Activated CD8-positive, alpha-beta T cell treated with anti-CD3 and anti-CD28 coated beads for 36 hours (primary cell): ENCODE data around the gene MYBBP1A. TPM values are rescaled to one million over a fixed set of nuclear protein-coding genes. Genes with fewer than 3 reads are reported as not detected.

Experiments
- ATAC-seq: fragments of 200-7000 bp; cut with Tn5 transposase; one replicate; pipeline ENCODE4 v1.10.0; 2021; ENCODE audit warnings: mild to moderate bottlenecking, moderate library complexity
- CTCF ChIA-PET: fragments of 350-600 bp; sonication (Branson Sonifier 250); formaldehyde crosslinking; loops from one replicate; lab custom pipeline; 2021; ENCODE audit warnings: antibody characterized with exemption; lab: Charles Lee
- POLR2A ChIA-PET: fragments of 350-600 bp; sonication (Branson Sonifier 250); formaldehyde crosslinking; loops from one replicate; lab custom pipeline; 2021; ENCODE audit warnings: antibody characterized with exemption; lab: Charles Lee
- DNase-seq: peaks from one replicate; pipeline ENCODE4 v3.0.0-alpha.2; 2020
- H3K27ac Mint-ChIP-seq: one replicate; pipeline ENCODE4 v1.8.0; 2021; ENCODE audit warnings: mild to moderate bottlenecking, mixed read lengths
- H3K27me3 Mint-ChIP-seq: one replicate; pipeline ENCODE4 v1.8.0; 2021; ENCODE audit warnings: mixed read lengths
- H3K36me3 Mint-ChIP-seq: one replicate; pipeline ENCODE4 v1.8.0; 2021; ENCODE audit warnings: low read depth, mixed read lengths
- H3K4me1 Mint-ChIP-seq: one replicate; pipeline ENCODE4 v1.8.0; 2021; ENCODE audit warnings: low read depth, mixed read lengths
- H3K4me3 Mint-ChIP-seq: one replicate; pipeline ENCODE4 v1.8.0; 2021; ENCODE audit warnings: mild to moderate bottlenecking, moderate library complexity, mixed read lengths
- H3K9me3 Mint-ChIP-seq: one replicate; pipeline ENCODE4 v1.8.0; 2021; ENCODE audit warnings: mixed read lengths
- intact Hi-C: fragments of 100-400 bp; cut with micrococcal nuclease; formaldehyde crosslinking; loops from one replicate; pipeline ENCODE4 v1.10.0; 2022
- total RNA-seq, 2 experiments: library from RNA; stranded (reverse); gene quantifications; one replicate each; pipeline ENCODE4 v1.2.3, GENCODE V29; 2021
- TF ChIP-seq, protein P1 (sequence below): fragments of 200-600 bp; IDR thresholded peaks from one replicate; pipeline ENCODE4 v1.8.0; 2022; ENCODE audit warnings: antibody characterized with exemption, mild to moderate bottlenecking

Gene MYBBP1A
- total RNA-seq, 2 experiments from 2014 or later = 104 to 107 TPM

DNA sequence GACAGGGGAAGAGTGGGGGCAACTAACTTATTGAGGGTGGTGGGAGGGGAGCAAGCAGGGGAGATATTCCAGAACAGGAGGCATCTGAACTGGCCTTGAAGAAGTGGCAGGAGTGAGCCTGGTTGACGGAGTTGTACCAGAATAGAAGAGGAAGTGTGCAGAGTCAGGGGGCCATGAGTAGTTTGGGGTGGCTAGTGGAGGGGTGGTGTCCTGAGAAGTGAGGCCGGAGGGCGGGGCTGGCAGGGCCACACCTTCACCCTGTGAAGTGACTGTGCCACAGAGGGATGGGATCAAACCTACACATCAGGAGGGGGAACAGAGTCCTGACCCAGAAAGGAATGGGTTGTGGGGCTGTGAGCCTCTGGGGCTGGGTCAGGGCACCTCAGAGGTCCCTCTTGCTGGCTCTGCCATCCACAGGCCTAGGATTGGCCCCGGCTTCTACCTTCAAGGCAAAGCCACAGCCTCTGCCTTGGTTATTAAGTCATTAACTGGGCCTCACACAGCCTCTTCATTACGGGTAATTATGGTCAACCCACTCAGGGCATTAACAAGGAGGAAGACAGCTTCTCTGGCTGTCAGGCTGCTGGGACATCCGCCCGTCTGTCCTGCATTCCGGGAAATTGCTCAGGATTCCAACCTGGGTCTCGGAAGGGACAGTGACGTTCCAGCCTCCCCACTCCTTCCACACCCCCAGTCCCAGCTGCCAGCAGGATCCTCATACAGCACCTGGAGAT is 43.8 kb downstream of the MYBBP1A start:
- Mint-ChIP-seq H3K36me3 (no peaks in the 10 kb centered on the region), H3K27ac (no peak overlapping the region), H3K27me3 (no peaks in the 10 kb centered on the region), H3K4me1 (peaks cover 15% of the 10 kb centered on the region), H3K9me3 (no peaks in the 10 kb centered on the region), H3K4me3 (no peak overlapping the region)
- ATAC-seq (no peak), DNase-seq (no peak)
- ChIA-PET POLR2A (no interaction called here), CTCF (interaction anchor here (1.6 kb wide), 1 partner anchor 114 kb away, joined by 5 read pairs; no protein-coding TSS in a partner anchor)
- TF ChIP-seq, protein P1, sequence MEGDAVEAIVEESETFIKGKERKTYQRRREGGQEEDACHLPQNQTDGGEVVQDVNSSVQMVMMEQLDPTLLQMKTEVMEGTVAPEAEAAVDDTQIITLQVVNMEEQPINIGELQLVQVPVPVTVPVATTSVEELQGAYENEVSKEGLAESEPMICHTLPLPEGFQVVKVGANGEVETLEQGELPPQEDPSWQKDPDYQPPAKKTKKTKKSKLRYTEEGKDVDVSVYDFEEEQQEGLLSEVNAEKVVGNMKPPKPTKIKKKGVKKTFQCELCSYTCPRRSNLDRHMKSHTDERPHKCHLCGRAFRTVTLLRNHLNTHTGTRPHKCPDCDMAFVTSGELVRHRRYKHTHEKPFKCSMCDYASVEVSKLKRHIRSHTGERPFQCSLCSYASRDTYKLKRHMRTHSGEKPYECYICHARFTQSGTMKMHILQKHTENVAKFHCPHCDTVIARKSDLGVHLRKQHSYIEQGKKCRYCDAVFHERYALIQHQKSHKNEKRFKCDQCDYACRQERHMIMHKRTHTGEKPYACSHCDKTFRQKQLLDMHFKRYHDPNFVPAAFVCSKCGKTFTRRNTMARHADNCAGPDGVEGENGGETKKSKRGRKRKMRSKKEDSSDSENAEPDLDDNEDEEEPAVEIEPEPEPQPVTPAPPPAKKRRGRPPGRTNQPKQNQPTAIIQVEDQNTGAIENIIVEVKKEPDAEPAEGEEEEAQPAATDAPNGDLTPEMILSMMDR = no peak
- intact Hi-C loops = no loop called here

DNA sequence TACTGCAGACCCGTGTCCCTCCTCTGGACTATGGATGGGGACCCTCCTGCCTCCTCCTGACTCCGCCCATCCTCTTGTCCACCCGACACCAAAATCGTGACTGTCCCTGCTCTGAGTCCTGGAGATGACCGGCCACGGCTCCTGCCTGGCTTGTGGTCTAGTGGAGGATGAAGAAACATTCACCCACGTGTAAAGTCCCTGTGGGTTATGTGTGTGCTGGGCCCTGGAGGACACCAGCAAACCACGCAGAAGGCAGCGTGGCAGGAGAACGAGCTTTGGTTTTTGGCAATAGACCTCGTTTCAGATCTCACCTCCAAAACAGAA is 44.6 kb downstream of the MYBBP1A start:
- no peak for ATAC-seq
- TF ChIP-seq, protein P1 = no peak
- Mint-ChIP-seq H3K4me3 (no peak overlapping the region), H3K4me1 (peaks cover 15% of the 10 kb centered on the region), H3K9me3 (no peaks in the 10 kb centered on the region), H3K27me3 (no peaks in the 10 kb centered on the region), H3K27ac (no peak overlapping the region), H3K36me3 (no peaks in the 10 kb centered on the region)
- ChIA-PET CTCF (interaction anchor here (1.2 to 1.6 kb wide), 2 partner anchors 56 to 114 kb away, joined by 3 to 5 read pairs; no protein-coding TSS in a partner anchor), POLR2A (interaction anchor here (0.9 to 1.7 kb wide), 2 partner anchors 27 to 30 kb away, joined by 3 to 5 read pairs; no protein-coding TSS in a partner anchor)
- intact Hi-C loops = no loop called here
- DNase-seq = no peak

DNA sequence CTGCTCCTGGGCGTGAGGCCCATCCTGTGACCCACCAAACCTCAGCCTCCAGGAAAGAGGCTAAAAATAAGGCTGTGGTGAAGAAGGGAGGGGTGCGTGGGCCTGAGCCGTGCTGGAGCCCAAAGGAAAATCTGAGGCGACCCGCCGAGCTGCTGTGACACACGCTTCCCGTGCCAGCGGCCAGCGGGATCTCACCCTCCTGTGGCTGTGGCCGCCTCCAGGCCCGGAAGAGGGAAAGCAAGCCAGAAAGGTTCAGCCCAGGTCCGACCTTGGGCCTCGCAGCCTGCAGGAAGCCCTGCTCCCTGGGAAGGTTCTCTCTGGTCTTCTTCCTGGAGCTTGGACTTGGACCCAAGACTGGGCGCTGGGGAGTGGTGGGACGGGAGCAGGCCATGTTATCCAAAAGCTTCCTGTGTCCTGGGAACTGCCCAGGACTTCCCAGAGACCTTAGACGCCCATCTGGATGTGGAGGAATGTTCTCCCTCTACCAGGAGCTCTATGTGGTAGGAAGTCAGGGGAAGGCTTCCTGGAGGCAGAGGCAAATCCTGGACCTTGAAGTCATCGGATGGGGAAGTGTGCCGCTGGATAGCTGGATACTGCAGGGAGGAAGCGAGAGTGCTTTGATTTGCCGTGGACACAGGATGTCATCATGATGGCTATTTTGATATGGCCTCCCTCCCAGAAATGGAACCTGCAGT is 45.1 kb downstream of the MYBBP1A start:
- Mint-ChIP-seq H3K4me1 (peaks cover 17% of the 10 kb centered on the region), H3K36me3 (no peaks in the 10 kb centered on the region), H3K27ac (no peak overlapping the region), H3K27me3 (no peaks in the 10 kb centered on the region), H3K4me3 (no peak overlapping the region), H3K9me3 (no peaks in the 10 kb centered on the region)
- CTCF ChIA-PET = interaction anchor here (0.7 to 1.6 kb wide), 3 partner anchors 17 to 115 kb away, joined by 3 to 5 read pairs (median 3); no protein-coding TSS in a partner anchor
- intact Hi-C loops = no loop called here
- no peak for DNase-seq
- TF ChIP-seq, protein P1 = no peak
- POLR2A ChIA-PET = interaction anchor here (0.9 to 1.7 kb wide), 2 partner anchors 27 to 30 kb away, joined by 3 to 5 read pairs; no protein-coding TSS in a partner anchor
- peak; percentile 5 for ATAC-seq

DNA sequence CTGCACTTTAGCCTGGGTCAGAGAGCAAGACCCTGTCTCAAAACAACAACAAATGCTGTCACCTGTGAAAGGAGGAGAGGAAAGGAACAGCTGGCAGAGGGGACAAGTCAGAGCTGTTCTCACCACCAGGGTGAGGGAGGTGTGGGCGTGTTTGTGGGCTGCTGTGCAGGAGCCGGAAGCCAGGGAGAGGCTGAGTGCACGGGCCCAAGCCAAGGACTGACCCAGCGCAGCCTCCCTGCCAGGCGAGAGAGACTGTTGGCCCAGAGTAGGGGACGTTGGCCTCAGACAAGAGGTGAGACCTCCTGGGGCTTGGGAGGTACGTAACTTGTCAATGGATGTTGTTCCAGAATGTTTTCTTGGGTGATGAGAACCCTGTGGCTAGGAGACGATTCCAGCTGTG is 45.8 kb downstream of the MYBBP1A start:
- ATAC-seq (peak; percentile 84), DNase-seq (peak; percentile 73)
- H3K4me3 Mint-ChIP-seq = no peak overlapping the region
- no peaks in the 10 kb centered on the region for H3K36me3 Mint-ChIP-seq
- peaks cover 23% of the 10 kb centered on the region for H3K4me1 Mint-ChIP-seq
- CTCF ChIA-PET = interaction anchor here (0.6 to 1.2 kb wide), 5 partner anchors 16 to 120 kb away, joined by 3 to 5 read pairs (median 3); no protein-coding TSS in a partner anchor
- H3K27me3 Mint-ChIP-seq = no peaks in the 10 kb centered on the region
- intact Hi-C loops = no loop called here
- TF ChIP-seq, protein P1 = no peak
- H3K27ac Mint-ChIP-seq = no peak overlapping the region
- POLR2A ChIA-PET = interaction anchor here (0.7 to 1.7 kb wide), 2 partner anchors 29 to 246 kb away, joined by 4 to 5 read pairs; partner anchors contain the start of gene ANKFY1
- no peaks in the 10 kb centered on the region for H3K9me3 Mint-ChIP-seq
